K562 (cell line): ENCODE measurements around the gene SIRT4. TPM values are rescaled to one million over a fixed set of nuclear protein-coding genes. Genes with fewer than 3 reads are reported as not detected.
A peak's percentile ranks its signal among the peaks of the same experiment; 100 is the strongest.

Experiments
- CXXC5 ChIP-seq: fragments of 250-450 bp; sonication (Bioruptor Pico); IDR thresholded peaks from 2 replicates; pipeline ENCODE4 v1.8.0; 2022; ENCODE audit warnings: inconsistent platforms, mild to moderate bottlenecking, moderate library complexity
- ELF4 ChIP-seq: fragments of 450-650 bp; formaldehyde crosslinking; IDR thresholded peaks from 2 replicates; pipeline ENCODE4 v1.4.0; 2022; ENCODE audit warnings: missing genetic modification characterization
- ESRRA ChIP-seq: fragments of 450-650 bp; IDR thresholded peaks from 2 replicates; pipeline ENCODE4 v1.6.1; 2014; ENCODE audit warnings: low read depth, mild to moderate bottlenecking, moderate library complexity, borderline replicate concordance
- FOXA1 ChIP-seq: fragments of 450-650 bp; IDR thresholded peaks from 2 replicates; pipeline ENCODE4 v1.6.1; 2016; ENCODE audit warnings: mild to moderate bottlenecking, borderline replicate concordance
- HEY1 ChIP-seq: fragments of 250-450 bp; sonication (Bioruptor Pico); IDR thresholded peaks from 2 replicates; pipeline ENCODE4 v1.5.0; 2020; ENCODE audit warnings: mild to moderate bottlenecking, moderate library complexity, borderline replicate concordance
- HLTF ChIP-seq: fragments of 450-650 bp; IDR thresholded peaks from 2 replicates; pipeline ENCODE4 v1.6.1; 2016
- HNRNPK ChIP-seq: fragments of 200-400 bp; formaldehyde crosslinking; IDR thresholded peaks from one replicate; pipeline ENCODE4 v1.6.1; 2018; ENCODE audit warnings: mild to moderate bottlenecking, low read depth, low read length; ENCODE audit not compliant: poor library complexity, severe bottlenecking
- KAT7 ChIP-seq: sonication (generic); formaldehyde crosslinking; IDR thresholded peaks from 2 replicates; pipeline ENCODE4 v1.8.0; 2022; ENCODE audit warnings: missing genetic modification reagents, mild to moderate bottlenecking, borderline replicate concordance
- MTA3 ChIP-seq: fragments of 450-650 bp; formaldehyde crosslinking; IDR thresholded peaks from 2 replicates; pipeline ENCODE4 v1.6.1; 2017; ENCODE audit warnings: mild to moderate bottlenecking, borderline replicate concordance
- NCOA6 ChIP-seq: fragments of 450-650 bp; IDR thresholded peaks from 2 replicates; pipeline ENCODE4 v1.6.1; 2017; ENCODE audit warnings: mild to moderate bottlenecking
- OTX1 ChIP-seq: fragments of 450-650 bp; formaldehyde crosslinking; IDR thresholded peaks from 2 replicates; pipeline ENCODE4 v1.4.0; 2022; ENCODE audit warnings: mild to moderate bottlenecking
- TAL1 ChIP-seq: fragments of 450-650 bp; IDR thresholded peaks from 2 replicates; pipeline ENCODE4 v1.6.1; 2016; ENCODE audit warnings: mild to moderate bottlenecking
- TARDBP ChIP-seq: fragments of 450-650 bp; IDR thresholded peaks from 2 replicates; pipeline ENCODE4 v1.6.1; 2016
- ZNF174 ChIP-seq: fragments of 250-450 bp; sonication (Bioruptor Pico); IDR thresholded peaks from 2 replicates; pipeline ENCODE4 v1.4.0; 2020; ENCODE audit warnings: mild to moderate bottlenecking
- ZNF239 ChIP-seq: fragments of 250-450 bp; sonication (Bioruptor Pico); IDR thresholded peaks from 2 replicates; pipeline ENCODE4 v1.4.0; 2020; ENCODE audit warnings: mild to moderate bottlenecking
- ZNF311 ChIP-seq: fragments of 250-450 bp; sonication (Bioruptor Pico); IDR thresholded peaks from 2 replicates; pipeline ENCODE4 v1.4.0; 2020; ENCODE audit warnings: mild to moderate bottlenecking, moderate library complexity
- ZZZ3 ChIP-seq: fragments of 450-650 bp; IDR thresholded peaks from 2 replicates; pipeline ENCODE4 v1.6.1; 2016; ENCODE audit warnings: antibody characterized with exemption, mild to moderate bottlenecking, moderate library complexity
- polyA plus RNA-seq, 8 experiments: library from polyadenylated mRNA; depleted of rRNA in 4 of 8; stranded (reverse) in 5 of 8; unstranded in 3 of 8; fragments of >200 nt; fragmentation: Nextera tagmentation in 2 of 8; fragmentation: Illumina TruSeq in 1 of 8; extraction: Ambion mirVana in 2 of 8; extraction: Trizol in 1 of 8; gene quantifications; 2 replicates each; pipeline versions ENCODE4 v1.2.1 to v1.2.3, GENCODE V29; 2011 to 2014; ENCODE audit warnings: inconsistent platforms in 1 of 8, missing spikeins in 1 of 8
- total RNA-seq, 7 experiments: library from RNA; depleted of rRNA in 6 of 7; stranded (reverse); fragments of >200 nt in 6 of 7; fragmentation: Illumina TruSeq in 2 of 7; extraction: Trizol in 2 of 7; gene quantifications; 2 replicates each; pipeline versions ENCODE4 v1.2.1 to v1.2.3, GENCODE V29; 2011 to 2021; ENCODE audit warnings: low replicate concordance in 1 of 7
- TF ChIP-seq, protein P1 (sequence below): sonication (generic); formaldehyde crosslinking; IDR thresholded peaks from 2 replicates; pipeline ENCODE4 v1.8.1; 2022; ENCODE audit warnings: missing genetic modification reagents
- TF ChIP-seq, protein P2 (sequence below): fragments of 450-650 bp; IDR thresholded peaks from 2 replicates; pipeline ENCODE4 v1.7.1; 2018; ENCODE audit warnings: mild to moderate bottlenecking, low read depth; ENCODE audit not compliant: partially characterized antibody
- TF ChIP-seq, protein P3 (sequence below): IDR thresholded peaks from 3 replicates; pipeline ENCODE4 v1.6.1; 2011; ENCODE audit warnings: borderline replicate concordance, mild to moderate bottlenecking, moderate library complexity; ENCODE audit not compliant: insufficient read length; ENCODE audit errors: extremely low read depth

Gene SIRT4
- total and polyA plus RNA-seq, 9 of the 15 experiments (the other 6 are each of a cell fraction or from before 2014, with no cell fraction given): 0.86 to 5.2 (median 2.4) TPM

DNA sequence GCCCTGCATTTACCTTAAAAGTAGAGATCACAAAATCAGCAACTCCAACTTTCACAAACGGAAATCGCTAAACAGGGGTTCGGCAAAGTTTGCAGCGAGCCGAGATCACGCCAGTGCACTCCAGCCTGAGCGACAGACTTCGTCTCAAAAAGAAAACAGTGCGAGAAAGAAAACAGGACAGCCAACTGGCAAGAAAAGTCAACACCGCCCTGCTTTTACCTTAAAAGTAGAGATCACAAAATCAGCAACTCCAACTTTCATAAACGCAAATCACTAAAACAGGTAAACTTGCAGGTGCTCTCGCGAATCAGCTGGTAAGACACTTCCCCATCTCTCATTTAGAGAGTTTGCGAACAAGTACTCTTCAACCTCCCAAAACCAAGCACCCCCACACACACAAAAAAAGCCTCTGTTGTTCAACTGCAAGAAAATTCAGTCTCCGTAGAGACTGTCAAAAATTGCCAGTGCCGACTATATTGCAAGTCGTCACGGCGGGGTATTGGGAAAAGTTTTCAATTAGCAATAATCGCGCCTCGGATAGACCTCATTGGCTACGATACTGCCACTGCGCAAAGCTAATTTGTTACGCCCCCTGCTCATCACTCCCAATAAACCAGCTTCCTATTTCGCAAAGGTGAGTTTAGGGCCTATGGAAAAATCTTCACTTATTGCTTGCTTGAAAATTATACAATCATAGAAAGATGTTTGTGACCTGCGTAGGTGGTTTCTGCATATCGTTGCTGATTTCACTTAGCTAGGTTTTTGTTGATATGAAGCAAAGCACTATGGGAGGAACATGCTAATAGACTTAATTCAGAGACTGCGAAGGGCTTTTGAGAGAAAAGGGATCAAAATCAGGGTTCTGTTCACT is 9.2 kb upstream of the SIRT4 start, which contains the start of gene RNU4-1 (continued):
- TF ChIP-seq, protein P1, sequence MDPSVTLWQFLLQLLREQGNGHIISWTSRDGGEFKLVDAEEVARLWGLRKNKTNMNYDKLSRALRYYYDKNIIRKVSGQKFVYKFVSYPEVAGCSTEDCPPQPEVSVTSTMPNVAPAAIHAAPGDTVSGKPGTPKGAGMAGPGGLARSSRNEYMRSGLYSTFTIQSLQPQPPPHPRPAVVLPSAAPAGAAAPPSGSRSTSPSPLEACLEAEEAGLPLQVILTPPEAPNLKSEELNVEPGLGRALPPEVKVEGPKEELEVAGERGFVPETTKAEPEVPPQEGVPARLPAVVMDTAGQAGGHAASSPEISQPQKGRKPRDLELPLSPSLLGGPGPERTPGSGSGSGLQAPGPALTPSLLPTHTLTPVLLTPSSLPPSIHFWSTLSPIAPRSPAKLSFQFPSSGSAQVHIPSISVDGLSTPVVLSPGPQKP (CRISPR knock-in tag): no peak
- no peak for TF ChIP-seq ZNF239 (CRISPR knock-in tag)
- no peak for TF ChIP-seq ELF4 (CRISPR knock-in tag)
- TF ChIP-seq CXXC5 (CRISPR knock-in tag): peak; percentile 80
- TF ChIP-seq OTX1 (CRISPR knock-in tag): no peak
- TF ChIP-seq ZZZ3: no peak
- TF ChIP-seq NCOA6: no peak; the same call in 1 of the 2 replicates
- TF ChIP-seq, protein P2, sequence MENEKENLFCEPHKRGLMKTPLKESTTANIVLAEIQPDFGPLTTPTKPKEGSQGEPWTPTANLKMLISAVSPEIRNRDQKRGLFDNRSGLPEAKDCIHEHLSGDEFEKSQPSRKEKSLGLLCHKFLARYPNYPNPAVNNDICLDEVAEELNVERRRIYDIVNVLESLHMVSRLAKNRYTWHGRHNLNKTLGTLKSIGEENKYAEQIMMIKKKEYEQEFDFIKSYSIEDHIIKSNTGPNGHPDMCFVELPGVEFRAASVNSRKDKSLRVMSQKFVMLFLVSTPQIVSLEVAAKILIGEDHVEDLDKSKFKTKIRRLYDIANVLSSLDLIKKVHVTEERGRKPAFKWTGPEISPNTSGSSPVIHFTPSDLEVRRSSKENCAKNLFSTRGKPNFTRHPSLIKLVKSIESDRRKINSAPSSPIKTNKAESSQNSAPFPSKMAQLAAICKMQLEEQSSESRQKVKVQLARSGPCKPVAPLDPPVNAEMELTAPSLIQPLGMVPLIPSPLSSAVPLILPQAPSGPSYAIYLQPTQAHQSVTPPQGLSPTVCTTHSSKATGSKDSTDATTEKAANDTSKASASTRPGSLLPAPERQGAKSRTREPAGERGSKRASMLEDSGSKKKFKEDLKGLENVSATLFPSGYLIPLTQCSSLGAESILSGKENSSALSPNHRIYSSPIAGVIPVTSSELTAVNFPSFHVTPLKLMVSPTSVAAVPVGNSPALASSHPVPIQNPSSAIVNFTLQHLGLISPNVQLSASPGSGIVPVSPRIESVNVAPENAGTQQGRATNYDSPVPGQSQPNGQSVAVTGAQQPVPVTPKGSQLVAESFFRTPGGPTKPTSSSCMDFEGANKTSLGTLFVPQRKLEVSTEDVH: no peak
- no peak for TF ChIP-seq HEY1 (CRISPR knock-in tag)
- TF ChIP-seq ZNF174 (CRISPR knock-in tag): no peak
- no peak for TF ChIP-seq FOXA1
- TF ChIP-seq KAT7: no peak; the same call in 1 of the 2 replicates
- no peak for TF ChIP-seq HLTF
- peak; percentile 99 for TF ChIP-seq MTA3
- no peak for TF ChIP-seq HNRNPK
- no peak for TF ChIP-seq TARDBP
- no peak for TF ChIP-seq TAL1
- TF ChIP-seq ESRRA: no peak
- TF ChIP-seq, protein P3, sequence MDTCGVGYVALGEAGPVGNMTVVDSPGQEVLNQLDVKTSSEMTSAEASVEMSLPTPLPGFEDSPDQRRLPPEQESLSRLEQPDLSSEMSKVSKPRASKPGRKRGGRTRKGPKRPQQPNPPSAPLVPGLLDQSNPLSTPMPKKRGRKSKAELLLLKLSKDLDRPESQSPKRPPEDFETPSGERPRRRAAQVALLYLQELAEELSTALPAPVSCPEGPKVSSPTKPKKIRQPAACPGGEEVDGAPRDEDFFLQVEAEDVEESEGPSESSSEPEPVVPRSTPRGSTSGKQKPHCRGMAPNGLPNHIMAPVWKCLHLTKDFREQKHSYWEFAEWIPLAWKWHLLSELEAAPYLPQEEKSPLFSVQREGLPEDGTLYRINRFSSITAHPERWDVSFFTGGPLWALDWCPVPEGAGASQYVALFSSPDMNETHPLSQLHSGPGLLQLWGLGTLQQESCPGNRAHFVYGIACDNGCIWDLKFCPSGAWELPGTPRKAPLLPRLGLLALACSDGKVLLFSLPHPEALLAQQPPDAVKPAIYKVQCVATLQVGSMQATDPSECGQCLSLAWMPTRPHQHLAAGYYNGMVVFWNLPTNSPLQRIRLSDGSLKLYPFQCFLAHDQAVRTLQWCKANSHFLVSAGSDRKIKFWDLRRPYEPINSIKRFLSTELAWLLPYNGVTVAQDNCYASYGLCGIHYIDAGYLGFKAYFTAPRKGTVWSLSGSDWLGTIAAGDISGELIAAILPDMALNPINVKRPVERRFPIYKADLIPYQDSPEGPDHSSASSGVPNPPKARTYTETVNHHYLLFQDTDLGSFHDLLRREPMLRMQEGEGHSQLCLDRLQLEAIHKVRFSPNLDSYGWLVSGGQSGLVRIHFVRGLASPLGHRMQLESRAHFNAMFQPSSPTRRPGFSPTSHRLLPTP: no peak
- TF ChIP-seq ZNF311 (CRISPR knock-in tag): no peak
